ENCODE data around the gene ATG3. TPM values are rescaled to one million over a fixed set of nuclear protein-coding genes. Genes with fewer than 3 reads are reported as not detected.

ATG3 gene
- total and polyA plus RNA-seq, 2 donors (not counting 1 experiment from before 2014, with no cell fraction given) = 65.2 to 92.2 TPM

GRCh38 chr3:112503304-112503972, 58.3 kb downstream of the ATG3 start:
- H3K4me2 ChIP-seq (ENCODE audit: extremely low read depth, insufficient read depth, low read length) = no peak overlapping the region
- no peak overlapping the region for H3K4me3 ChIP-seq (replicated peaks in 1 of 4; ENCODE audit: control extremely low read depth in 1 of 4, insufficient read depth in 1 of 4, low read depth in 3 of 4, low read length in 4 of 4)
- peaks cover 3% of the 10 kb centered on the region for H3K27me3 ChIP-seq (ENCODE audit: control insufficient read depth, insufficient read depth, low read length)
- no peaks in the 10 kb centered on the region for H3K79me2 ChIP-seq (ENCODE audit: control insufficient read depth, insufficient read depth, low read length)
- DNase-seq (ENCODE audit: low read depth in 2 of 2) = no peak
- H3K36me3 ChIP-seq (ENCODE audit: control insufficient read depth, insufficient read depth, low read length) = no peaks in the 10 kb centered on the region
- no peaks in the 10 kb centered on the region for H3K9me3 ChIP-seq (ENCODE audit: control insufficient read depth, insufficient read depth, low read depth, low read length)
- H4K20me1 ChIP-seq (ENCODE audit: control insufficient read depth, extremely low read depth, insufficient read depth, low read length) = no peaks in the 10 kb centered on the region
- H2AFZ ChIP-seq (ENCODE audit: low read length) = no peak overlapping the region
- no peaks in the 10 kb centered on the region for H3K4me1 ChIP-seq (ENCODE audit: control insufficient read depth, extremely low read depth, insufficient read depth, low read length)
- H3K27ac ChIP-seq (ENCODE audit: insufficient read depth, low read length) = no peak overlapping the region
- no peak for TF ChIP-seq EZH2 (IDR thresholded peaks at IDR 0.05; ENCODE audit: low read length, missing control alignments)
- TF ChIP-seq CTCF (conservative IDR thresholded peaks at IDR 0.05 in 1 of 2, IDR thresholded peaks at IDR 0.05 in 1 of 2; ENCODE audit: low read depth in 1 of 2, low read length in 2 of 2) = no peak
- no peak overlapping the region for H3K9ac ChIP-seq (ENCODE audit: insufficient read depth, low read length)

- H3K9ac ChIP-seq (ENCODE audit: insufficient read depth, low read length) = no peak overlapping the region
- TF ChIP-seq EZH2 (IDR thresholded peaks at IDR 0.05; ENCODE audit: low read length, missing control alignments) (no peak), CTCF (conservative IDR thresholded peaks at IDR 0.05 in 1 of 2, IDR thresholded peaks at IDR 0.05 in 1 of 2; ENCODE audit: low read depth in 1 of 2, low read length in 2 of 2) (no peak)
- DNase-seq (ENCODE audit: low read depth in 2 of 2) = no peak
- H2AFZ ChIP-seq (ENCODE audit: low read length) = no peak overlapping the region
- no peaks in the 10 kb centered on the region for H4K20me1 ChIP-seq (ENCODE audit: control insufficient read depth, extremely low read depth, insufficient read depth, low read length)
- H3K4me3 ChIP-seq (replicated peaks in 1 of 4; ENCODE audit: control extremely low read depth in 1 of 4, insufficient read depth in 1 of 4, low read depth in 3 of 4, low read length in 4 of 4) = no peak overlapping the region
- no peak overlapping the region for H3K27ac ChIP-seq (ENCODE audit: insufficient read depth, low read length)
- H3K79me2 ChIP-seq (ENCODE audit: control insufficient read depth, insufficient read depth, low read length) = no peaks in the 10 kb centered on the region
- no peaks in the 10 kb centered on the region for H3K9me3 ChIP-seq (ENCODE audit: control insufficient read depth, insufficient read depth, low read depth, low read length)
- H3K36me3 ChIP-seq (ENCODE audit: control insufficient read depth, insufficient read depth, low read length) = no peaks in the 10 kb centered on the region
- H3K4me1 ChIP-seq (ENCODE audit: control insufficient read depth, extremely low read depth, insufficient read depth, low read length) = no peaks in the 10 kb centered on the region
- H3K27me3 ChIP-seq (ENCODE audit: control insufficient read depth, insufficient read depth, low read length) = no peaks in the 10 kb centered on the region
- H3K4me2 ChIP-seq (ENCODE audit: extremely low read depth, insufficient read depth, low read length) = no peak overlapping the region
These were observed 61.1 kb downstream of the ATG3 start for GRCh38 chr3:112500621-112501020.

GRCh38 chr3:112498914-112499711, 62.6 kb downstream of the ATG3 start, which contains the start of gene BTLA:
Gene BTLA (minus strand): TSS chr3:112499472. CDS start chr3:112499358, 114 bp downstream.
- Histone ChIP-seq H3K79me2 (ENCODE audit: control insufficient read depth, insufficient read depth, low read length) (no peaks in the 10 kb centered on the region), H3K27ac (ENCODE audit: insufficient read depth, low read length) (no peak within 1 kb of the TSS), H3K36me3 (ENCODE audit: control insufficient read depth, insufficient read depth, low read length) (no peaks in the 10 kb centered on the region), H4K20me1 (ENCODE audit: control insufficient read depth, extremely low read depth, insufficient read depth, low read length) (no peaks in the 10 kb centered on the region), H3K4me1 (ENCODE audit: control insufficient read depth, extremely low read depth, insufficient read depth, low read length) (no peaks in the 10 kb centered on the region), H3K27me3 (ENCODE audit: control insufficient read depth, insufficient read depth, low read length) (no peaks in the 10 kb centered on the region), H3K9me3 (ENCODE audit: control insufficient read depth, insufficient read depth, low read depth, low read length) (no peaks in the 10 kb centered on the region), H2AFZ (ENCODE audit: low read length) (no peak within 1 kb of the TSS), H3K9ac (ENCODE audit: insufficient read depth, low read length) (no peak within 1 kb of the TSS), H3K4me2 (ENCODE audit: extremely low read depth, insufficient read depth, low read length) (no peak within 1 kb of the TSS), H3K4me3 (replicated peaks in 1 of 4; ENCODE audit: control extremely low read depth in 1 of 4, insufficient read depth in 1 of 4, low read depth in 3 of 4, low read length in 4 of 4) (no peak within 1 kb of the TSS)
- TF ChIP-seq CTCF (conservative IDR thresholded peaks at IDR 0.05 in 1 of 2, IDR thresholded peaks at IDR 0.05 in 1 of 2; ENCODE audit: low read depth in 1 of 2, low read length in 2 of 2) = no peak
- no peak for TF ChIP-seq EZH2 (IDR thresholded peaks at IDR 0.05; ENCODE audit: low read length, missing control alignments)
- DNase-seq (ENCODE audit: low read depth in 2 of 2) = no peak
